GM19438 (cell line): ENCODE results near the gene PPP2R1B.

Experiments used
- ATAC-seq: cut with Tn5 transposase; IDR thresholded peaks from one replicate; pipeline ENCODE4 v1.9.1; 2021; ENCODE audit warnings: low read depth; ENCODE audit not compliant: unreplicated experiment

The PPP2R1B gene

GRCh38 chr11:111756097-111756496 lies 10.1 kb downstream of the PPP2R1B start:
- no peak for ATAC-seq

GRCh38 chr11:111749646-111750045 lies 16.5 kb downstream of the PPP2R1B start:
- no peak for ATAC-seq

- ATAC-seq: no peak
These were observed 18.0 kb downstream of the PPP2R1B start for GRCh38 chr11:111748035-111748804.

- ATAC-seq: no peak
These were observed 20.3 kb downstream of the PPP2R1B start for GRCh38 chr11:111745719-111746504.

GRCh38 chr11:111743700-111744099 lies 22.5 kb downstream of the PPP2R1B start:
- ATAC-seq: no peak

- ATAC-seq: no peak
These were observed 24.4 kb downstream of the PPP2R1B start for GRCh38 chr11:111741751-111742150.

- no peak for ATAC-seq
These were observed 26.9 kb downstream of the PPP2R1B start for GRCh38 chr11:111739299-111739698.

- no peak for ATAC-seq
These were observed 28.6 kb downstream of the PPP2R1B start for GRCh38 chr11:111737444-111738210.

- ATAC-seq: no peak
These were observed 29.4 kb downstream of the PPP2R1B start for GRCh38 chr11:111736621-111737443.

- no peak for ATAC-seq
These were observed 30.0 kb downstream of the PPP2R1B start for GRCh38 chr11:111736181-111736590.

- no peak for ATAC-seq
These were observed 30.7 kb downstream of the PPP2R1B start for GRCh38 chr11:111735262-111736116.

- no peak for ATAC-seq
These were observed 31.3 kb downstream of the PPP2R1B start for GRCh38 chr11:111734954-111735261.

GRCh38 chr11:111734101-111734953 lies 31.9 kb downstream of the PPP2R1B start:
- no peak for ATAC-seq

- ATAC-seq: no peak
These were observed 32.5 kb downstream of the PPP2R1B start for GRCh38 chr11:111733611-111734088.

- ATAC-seq: no peak
These were observed 33.2 kb downstream of the PPP2R1B start for GRCh38 chr11:111733016-111733415.

- ATAC-seq: no peak
These were observed 34.4 kb downstream of the PPP2R1B start for GRCh38 chr11:111731821-111732220.

- no peak for ATAC-seq
These were observed 35.2 kb downstream of the PPP2R1B start for GRCh38 chr11:111730871-111731591.

GRCh38 chr11:111729831-111730311 lies 36.3 kb downstream of the PPP2R1B start:
- no peak for ATAC-seq
